ENCODE measurements around the gene CELF3. TPM values are rescaled to one million over a fixed set of nuclear protein-coding genes. Genes with fewer than 3 reads are reported as not detected.
A peak's percentile ranks its signal among the peaks of the same experiment; 100 is the strongest.

CELF3 gene
- total RNA-seq, 1 experiment from 2014 or later, result 0.27 TPM

DNA sequence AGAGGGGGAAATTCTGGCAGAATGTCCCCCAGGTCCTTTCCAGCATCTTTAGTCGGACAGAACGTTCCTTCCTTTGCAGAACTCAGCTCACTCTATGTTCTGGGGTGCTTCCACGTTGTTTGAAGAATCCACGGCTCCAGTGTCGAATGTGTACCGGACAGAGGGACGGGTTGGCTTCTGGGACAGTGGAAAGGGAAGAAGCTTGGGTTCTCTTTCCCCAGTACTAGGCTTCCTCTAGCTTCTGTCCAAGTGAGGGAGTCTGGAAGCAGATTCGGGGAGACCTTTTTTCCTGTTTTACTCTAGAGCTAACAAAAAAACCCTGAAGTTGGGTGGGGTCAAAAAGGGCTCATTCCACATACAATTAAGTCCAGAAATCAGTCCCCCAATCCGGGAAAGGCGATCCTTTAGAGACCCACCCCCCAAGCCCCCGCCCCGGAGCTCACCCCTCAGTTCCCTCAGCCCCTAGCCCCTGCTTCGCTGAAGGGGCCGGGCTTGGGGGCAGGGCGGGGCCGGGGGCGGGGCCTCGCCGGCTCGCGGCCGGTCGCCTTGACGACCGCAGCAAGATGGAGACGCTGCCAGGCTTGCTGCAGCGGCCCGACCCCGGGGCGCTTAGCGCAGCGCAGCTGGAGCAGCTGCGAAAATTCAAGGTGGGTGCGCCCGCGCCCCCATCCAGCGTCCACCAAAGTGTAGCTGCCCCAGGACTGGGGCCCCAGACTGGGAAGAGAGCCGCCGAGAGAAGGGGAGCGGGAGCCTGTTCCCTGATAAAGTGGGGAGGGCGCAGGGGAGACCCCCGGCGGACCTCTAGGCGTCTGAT is 4.6 kb upstream of the CELF3 start, which contains the start of gene RIIAD1:
Gene RIIAD1, plus strand, starts transcription at position 549 of the 814 bp plus-strand sequence. Its CDS starts 15 bp downstream, at position 564.
- no TSS peak for BruUV-seq (replicated peaks)
- CTCF ChIA-PET, result interaction anchor here (1.2 kb wide), 2 partner anchors 14 to 116 kb away, joined by 3 to 4 read pairs; no protein-coding TSS in a partner anchor
- no peaks in the 10 kb centered on the region for H3K27me3 ChIP-seq (replicated peaks; ENCODE audit: control insufficient read depth, insufficient read depth, low read length)

DNA sequence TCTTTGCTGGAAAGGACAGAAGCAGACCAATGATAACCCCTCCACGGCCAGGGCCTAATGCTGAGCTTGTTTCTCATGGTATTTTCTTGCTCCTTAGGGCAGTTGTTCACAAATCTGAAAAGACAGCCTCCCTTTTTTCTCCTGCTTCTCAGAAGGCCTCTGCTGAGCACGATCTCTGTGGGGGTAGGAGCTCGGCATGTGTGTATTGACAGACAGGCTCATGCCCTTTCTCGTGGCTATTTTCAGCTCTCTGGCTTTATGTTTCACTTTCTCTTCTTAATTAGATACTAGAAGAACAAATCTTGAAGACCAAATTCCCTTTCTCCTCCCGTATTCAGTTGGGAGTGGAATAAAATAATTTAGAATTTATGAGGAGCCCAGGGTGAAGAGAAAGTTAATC is 4.0 kb upstream of the CELF3 start:
- H3K27me3 Mint-ChIP-seq (ENCODE audit: insufficient read depth, unreplicated experiment), result peaks cover 3% of the 10 kb centered on the region
- H3K4me3 ChIP-seq (ENCODE audit: low read depth, low read length), result no peak overlapping the region
- no peaks in the 10 kb centered on the region for H3K27me3 ChIP-seq (replicated peaks; ENCODE audit: control insufficient read depth, insufficient read depth, low read length)
- peaks cover 31% of the 10 kb centered on the region for H3K4me1 Mint-ChIP-seq (ENCODE audit: low read depth, unreplicated experiment)
- no TSS peak for BruUV-seq (replicated peaks)
- H3K9me3 Mint-ChIP-seq (ENCODE audit: unreplicated experiment), result no peaks in the 10 kb centered on the region
- ChIA-PET POLR2A (no interaction called here), CTCF (interaction anchor here (1.2 kb wide), 2 partner anchors 14 to 116 kb away, joined by 3 to 4 read pairs; no protein-coding TSS in a partner anchor)
- no peaks in the 10 kb centered on the region for H3K36me3 Mint-ChIP-seq (ENCODE audit: insufficient read depth, unreplicated experiment)
- peaks cover 38% of the 10 kb centered on the region for H3K4me1 ChIP-seq
- intact Hi-C loops (cut with micrococcal nuclease; ENCODE audit: unreplicated experiment), result no loop called here
- no peaks in the 10 kb centered on the region for H3K9me3 ChIP-seq
- H3K4me3 Mint-ChIP-seq (ENCODE audit: unreplicated experiment), result peak overlapping the region; percentile 68
- TF ChIP-seq, protein P1, sequence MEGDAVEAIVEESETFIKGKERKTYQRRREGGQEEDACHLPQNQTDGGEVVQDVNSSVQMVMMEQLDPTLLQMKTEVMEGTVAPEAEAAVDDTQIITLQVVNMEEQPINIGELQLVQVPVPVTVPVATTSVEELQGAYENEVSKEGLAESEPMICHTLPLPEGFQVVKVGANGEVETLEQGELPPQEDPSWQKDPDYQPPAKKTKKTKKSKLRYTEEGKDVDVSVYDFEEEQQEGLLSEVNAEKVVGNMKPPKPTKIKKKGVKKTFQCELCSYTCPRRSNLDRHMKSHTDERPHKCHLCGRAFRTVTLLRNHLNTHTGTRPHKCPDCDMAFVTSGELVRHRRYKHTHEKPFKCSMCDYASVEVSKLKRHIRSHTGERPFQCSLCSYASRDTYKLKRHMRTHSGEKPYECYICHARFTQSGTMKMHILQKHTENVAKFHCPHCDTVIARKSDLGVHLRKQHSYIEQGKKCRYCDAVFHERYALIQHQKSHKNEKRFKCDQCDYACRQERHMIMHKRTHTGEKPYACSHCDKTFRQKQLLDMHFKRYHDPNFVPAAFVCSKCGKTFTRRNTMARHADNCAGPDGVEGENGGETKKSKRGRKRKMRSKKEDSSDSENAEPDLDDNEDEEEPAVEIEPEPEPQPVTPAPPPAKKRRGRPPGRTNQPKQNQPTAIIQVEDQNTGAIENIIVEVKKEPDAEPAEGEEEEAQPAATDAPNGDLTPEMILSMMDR (IDR thresholded peaks at IDR 0.05; ENCODE audit: insufficient read depth in 1 of 2, low read depth in 1 of 2, low read length in 1 of 2, severe bottlenecking in 1 of 2, unreplicated experiment in 1 of 2), result no peak
- no peak overlapping the region for H3K27ac Mint-ChIP-seq (ENCODE audit: unreplicated experiment)
- DNase-seq, result no peak
- no peaks in the 10 kb centered on the region for H3K36me3 ChIP-seq (ENCODE audit: control insufficient read depth, insufficient read depth, low read length)

More for the DNA sequence above, 4.6 kb upstream of the CELF3 start, which contains the start of gene RIIAD1:
- intact Hi-C loops (cut with micrococcal nuclease; ENCODE audit: unreplicated experiment), result no loop called here
- TF ChIP-seq, protein P1 (IDR thresholded peaks at IDR 0.05; ENCODE audit: insufficient read depth in 1 of 2, low read depth in 1 of 2, low read length in 1 of 2, severe bottlenecking in 1 of 2, unreplicated experiment in 1 of 2), result no peak
- peaks cover 35% of the 10 kb centered on the region for H3K4me1 ChIP-seq
- Mint-ChIP-seq H3K36me3 (ENCODE audit: insufficient read depth, unreplicated experiment) (no peaks in the 10 kb centered on the region), H3K9me3 (ENCODE audit: unreplicated experiment) (no peaks in the 10 kb centered on the region), H3K4me1 (ENCODE audit: low read depth, unreplicated experiment) (peaks cover 31% of the 10 kb centered on the region), H3K4me3 (ENCODE audit: unreplicated experiment) (peak within 1 kb of the TSS; percentile 68), H3K27ac (ENCODE audit: unreplicated experiment) (no peak within 1 kb of the TSS), H3K27me3 (ENCODE audit: insufficient read depth, unreplicated experiment) (peaks cover 3% of the 10 kb centered on the region)
- no peak for DNase-seq
- H3K36me3 ChIP-seq (ENCODE audit: control insufficient read depth, insufficient read depth, low read length), result no peaks in the 10 kb centered on the region
- POLR2A ChIA-PET, result no interaction called here
- peak within 1 kb of the TSS; percentile 31 for H3K4me3 ChIP-seq (ENCODE audit: low read depth, low read length)
- H3K9me3 ChIP-seq, result no peaks in the 10 kb centered on the region

DNA sequence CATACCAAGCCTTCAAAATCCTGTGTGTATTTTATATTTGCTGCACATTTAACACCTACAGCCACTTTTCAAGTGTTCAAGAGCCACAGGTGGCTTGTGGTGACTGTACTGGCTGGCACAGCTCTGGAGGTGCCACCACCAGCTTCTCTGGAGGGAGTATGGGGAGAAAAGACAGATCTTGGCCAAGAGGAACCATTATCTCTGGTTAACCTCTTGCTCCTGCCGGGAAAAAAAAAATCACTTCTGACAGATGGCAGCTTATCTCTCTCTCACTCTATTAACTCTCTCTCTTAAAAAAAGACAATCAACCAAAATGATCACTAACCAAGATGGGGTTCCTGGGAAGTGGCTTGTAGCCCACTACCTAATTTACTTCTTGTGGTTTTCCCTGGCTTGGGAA is 3.5 kb upstream of the CELF3 start:
- Histone ChIP-seq H3K4me1 (peaks cover 38% of the 10 kb centered on the region), H3K27me3 (replicated peaks; ENCODE audit: control insufficient read depth, insufficient read depth, low read length) (no peaks in the 10 kb centered on the region), H3K9me3 (no peaks in the 10 kb centered on the region), H3K36me3 (ENCODE audit: control insufficient read depth, insufficient read depth, low read length) (no peaks in the 10 kb centered on the region), H3K4me3 (ENCODE audit: low read depth, low read length) (no peak overlapping the region)
- no TSS peak for BruUV-seq (replicated peaks)
- intact Hi-C loops (cut with micrococcal nuclease; ENCODE audit: unreplicated experiment), result no loop called here
- TF ChIP-seq, protein P1 (IDR thresholded peaks at IDR 0.05; ENCODE audit: insufficient read depth in 1 of 2, low read depth in 1 of 2, low read length in 1 of 2, severe bottlenecking in 1 of 2, unreplicated experiment in 1 of 2), result no peak
- H3K27me3 Mint-ChIP-seq (ENCODE audit: insufficient read depth, unreplicated experiment), result peaks cover 3% of the 10 kb centered on the region
- POLR2A ChIA-PET, result no interaction called here
- no peak overlapping the region for H3K27ac Mint-ChIP-seq (ENCODE audit: unreplicated experiment)
- H3K9me3 Mint-ChIP-seq (ENCODE audit: unreplicated experiment), result no peaks in the 10 kb centered on the region
- H3K36me3 Mint-ChIP-seq (ENCODE audit: insufficient read depth, unreplicated experiment), result no peaks in the 10 kb centered on the region
- no peak for DNase-seq
- H3K4me3 Mint-ChIP-seq (ENCODE audit: unreplicated experiment), result no peak overlapping the region
- CTCF ChIA-PET, result interaction anchor here (1.2 kb wide), 1 partner anchor 117 kb away, joined by 4 read pairs; no protein-coding TSS in a partner anchor
- H3K4me1 Mint-ChIP-seq (ENCODE audit: low read depth, unreplicated experiment), result peaks cover 36% of the 10 kb centered on the region
